ENCODE results near the gene CSTPP1. TPM values are rescaled to one million over a fixed set of nuclear protein-coding genes. Genes with fewer than 3 reads are reported as not detected.

Gene CSTPP1
- total and polyA plus RNA-seq, 2 donors (not counting 3 experiments of a cell fraction or from before 2014, with no cell fraction given) = 25.9 to 38.2 TPM

- Histone ChIP-seq H3K9me1 (replicated peaks; ENCODE audit: control insufficient read depth, extremely low read depth, insufficient read depth, low read length) (peaks cover 2% of the 10 kb centered on the region), H3K27ac (ENCODE audit: insufficient read depth, low read depth, low read length) (no peak overlapping the region), H2AFZ (ENCODE audit: low read depth, low read length) (no peak overlapping the region), H3K36me3 (ENCODE audit: control insufficient read depth in 2 of 2, extremely low read depth in 1 of 2, insufficient read depth in 2 of 2, low read length in 2 of 2) (no peaks in the 10 kb centered on the region), H3K79me2 (ENCODE audit: control insufficient read depth, insufficient read depth, low read length) (no peaks in the 10 kb centered on the region), H3K9ac (replicated peaks; ENCODE audit: extremely low read depth, insufficient read depth, low read length) (no peak overlapping the region), H3K4me3 (replicated peaks in 1 of 3; ENCODE audit: insufficient read depth in 1 of 3, low read depth in 1 of 3, low read length in 3 of 3) (no peak overlapping the region), H3K27me3 (ENCODE audit: control insufficient read depth in 2 of 2, insufficient read depth in 2 of 2, low read length in 2 of 2) (no peaks in the 10 kb centered on the region), H4K20me1 (replicated peaks; ENCODE audit: control insufficient read depth, extremely low read depth, insufficient read depth, low read length) (no peaks in the 10 kb centered on the region), H3K4me2 (ENCODE audit: insufficient read depth, low read length) (peak overlapping the region; percentile 36), H3K4me1 (ENCODE audit: control insufficient read depth, extremely low read depth, insufficient read depth, low read length) (peaks cover 11% of the 10 kb centered on the region), H3K9me3 (replicated peaks; ENCODE audit: control insufficient read depth, insufficient read depth, low read length) (no peaks in the 10 kb centered on the region)
- FAIRE-seq (peak; percentile 59), DNase-seq (ENCODE audit: low read depth, low spot score) (peak; percentile 14)
- intact Hi-C loops (cut with micrococcal nuclease) = no loop called here
- TF ChIP-seq GATA2 (IDR thresholded peaks at IDR 0.05; ENCODE audit: insufficient read depth, insufficient read length, low read depth, low read length) = peak; percentile 37
- TF ChIP-seq EZH2 (IDR thresholded peaks at IDR 0.05; ENCODE audit: borderline replicate concordance, low read depth, low read length, severe bottlenecking) = no peak
- no peak for TF ChIP-seq JUN (IDR thresholded peaks at IDR 0.05; ENCODE audit: borderline replicate concordance, insufficient read depth, insufficient read length, low read depth)
- peak; percentile 20 for TF ChIP-seq FOS (IDR thresholded peaks at IDR 0.05; ENCODE audit: borderline replicate concordance, insufficient read depth, low read length)
- TF ChIP-seq POLR2A (IDR thresholded peaks at IDR 0.05; ENCODE audit: low read depth, low read length) = no peak
- CTCF ChIA-PET = no interaction called here
- dilution Hi-C loops (cut with MboI; ENCODE audit: extremely low pct_ligation_motif_present, low sequenced_read_pairs) = no loop called here
- POLR2A ChIA-PET = no interaction called here
- no TSS peak for BruUV-seq (replicated peaks)
Measured at GRCh38 chr11:46978005-46978491, 41.5 kb downstream of the CSTPP1 start.

DNA sequence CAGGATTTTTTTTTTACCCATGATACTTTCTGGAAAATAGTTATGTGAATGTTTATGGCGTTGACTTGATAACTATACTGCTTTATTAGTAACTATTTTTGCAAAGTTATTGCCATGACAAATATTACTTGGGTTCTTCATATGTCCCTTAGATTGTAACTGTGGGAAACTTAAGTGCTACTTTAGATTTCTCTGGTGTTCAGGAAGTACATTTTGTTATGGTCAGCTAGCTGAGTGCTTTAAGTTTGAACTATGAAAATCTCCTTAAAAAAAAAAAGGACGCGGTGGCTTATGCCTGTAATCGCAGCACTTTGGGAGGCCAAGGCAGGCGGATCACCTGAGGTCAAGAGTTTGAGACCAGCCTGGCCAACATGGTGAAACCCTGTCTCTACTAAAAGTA is 42.8 kb downstream of the CSTPP1 start:
- dilution Hi-C loops (cut with MboI; ENCODE audit: extremely low pct_ligation_motif_present, low sequenced_read_pairs) (no loop called here), intact Hi-C loops (cut with micrococcal nuclease) (no loop called here)
- no peaks in the 10 kb centered on the region for H3K36me3 ChIP-seq (ENCODE audit: control insufficient read depth in 2 of 2, extremely low read depth in 1 of 2, insufficient read depth in 2 of 2, low read length in 2 of 2)
- no peak for FAIRE-seq
- H3K4me3 ChIP-seq (replicated peaks in 1 of 3; ENCODE audit: insufficient read depth in 1 of 3, low read depth in 1 of 3, low read length in 3 of 3) = no peak overlapping the region
- H3K27me3 ChIP-seq (ENCODE audit: control insufficient read depth in 2 of 2, insufficient read depth in 2 of 2, low read length in 2 of 2) = no peaks in the 10 kb centered on the region
- no TSS peak for BruUV-seq (replicated peaks)
- ChIA-PET CTCF (no interaction called here), POLR2A (interaction anchor here (0.7 kb wide), 1 partner anchor 42 kb away, joined by 5 read pairs; no protein-coding TSS in a partner anchor)
- DNase-seq (ENCODE audit: low read depth, low spot score) = no peak
- no peak overlapping the region for H3K9ac ChIP-seq (replicated peaks; ENCODE audit: extremely low read depth, insufficient read depth, low read length)
- TF ChIP-seq, protein P1, sequence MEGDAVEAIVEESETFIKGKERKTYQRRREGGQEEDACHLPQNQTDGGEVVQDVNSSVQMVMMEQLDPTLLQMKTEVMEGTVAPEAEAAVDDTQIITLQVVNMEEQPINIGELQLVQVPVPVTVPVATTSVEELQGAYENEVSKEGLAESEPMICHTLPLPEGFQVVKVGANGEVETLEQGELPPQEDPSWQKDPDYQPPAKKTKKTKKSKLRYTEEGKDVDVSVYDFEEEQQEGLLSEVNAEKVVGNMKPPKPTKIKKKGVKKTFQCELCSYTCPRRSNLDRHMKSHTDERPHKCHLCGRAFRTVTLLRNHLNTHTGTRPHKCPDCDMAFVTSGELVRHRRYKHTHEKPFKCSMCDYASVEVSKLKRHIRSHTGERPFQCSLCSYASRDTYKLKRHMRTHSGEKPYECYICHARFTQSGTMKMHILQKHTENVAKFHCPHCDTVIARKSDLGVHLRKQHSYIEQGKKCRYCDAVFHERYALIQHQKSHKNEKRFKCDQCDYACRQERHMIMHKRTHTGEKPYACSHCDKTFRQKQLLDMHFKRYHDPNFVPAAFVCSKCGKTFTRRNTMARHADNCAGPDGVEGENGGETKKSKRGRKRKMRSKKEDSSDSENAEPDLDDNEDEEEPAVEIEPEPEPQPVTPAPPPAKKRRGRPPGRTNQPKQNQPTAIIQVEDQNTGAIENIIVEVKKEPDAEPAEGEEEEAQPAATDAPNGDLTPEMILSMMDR (IDR thresholded peaks at IDR 0.05; ENCODE audit: extremely low read depth in 1 of 2, insufficient read depth in 1 of 2, low read depth in 1 of 2, low read length in 2 of 2) = no peak
- no peak for TF ChIP-seq POLR2AphosphoS5 (IDR thresholded peaks at IDR 0.05; ENCODE audit: insufficient read depth, low read depth, low read length)
- no peak for TF ChIP-seq EZH2 (IDR thresholded peaks at IDR 0.05; ENCODE audit: borderline replicate concordance, low read depth, low read length, severe bottlenecking)
- no peak for TF ChIP-seq POLR2A (IDR thresholded peaks at IDR 0.05; ENCODE audit: low read depth, low read length)
- no peak for TF ChIP-seq JUN (IDR thresholded peaks at IDR 0.05; ENCODE audit: borderline replicate concordance, insufficient read depth, insufficient read length, low read depth)
- TF ChIP-seq GATA2 (IDR thresholded peaks at IDR 0.05; ENCODE audit: insufficient read depth, insufficient read length, low read depth, low read length) = no peak
- no peak for TF ChIP-seq FOS (IDR thresholded peaks at IDR 0.05; ENCODE audit: borderline replicate concordance, insufficient read depth, low read length)
- no peak for TF ChIP-seq MAX (IDR thresholded peaks at IDR 0.05; ENCODE audit: insufficient read depth, insufficient read length)
- TF ChIP-seq MYC (IDR thresholded peaks at IDR 0.05; ENCODE audit: low read depth, low read length) = no peak
- H3K27ac ChIP-seq (ENCODE audit: insufficient read depth, low read depth, low read length) = no peak overlapping the region
- no peak overlapping the region for H2AFZ ChIP-seq (ENCODE audit: low read depth, low read length)
- peaks cover 2% of the 10 kb centered on the region for H3K9me1 ChIP-seq (replicated peaks; ENCODE audit: control insufficient read depth, extremely low read depth, insufficient read depth, low read length)
- H3K79me2 ChIP-seq (ENCODE audit: control insufficient read depth, insufficient read depth, low read length) = no peaks in the 10 kb centered on the region
- H3K4me1 ChIP-seq (ENCODE audit: control insufficient read depth, extremely low read depth, insufficient read depth, low read length) = peaks cover 11% of the 10 kb centered on the region
- H3K9me3 ChIP-seq (replicated peaks; ENCODE audit: control insufficient read depth, insufficient read depth, low read length) = no peaks in the 10 kb centered on the region
- H3K4me2 ChIP-seq (ENCODE audit: insufficient read depth, low read length) = no peak overlapping the region
- H4K20me1 ChIP-seq (replicated peaks; ENCODE audit: control insufficient read depth, extremely low read depth, insufficient read depth, low read length) = no peaks in the 10 kb centered on the region

All from endothelial cell of umbilical vein (primary cell).